Psoas muscle (tissue), 8 donors: Measurements from ENCODE around the gene UPK2. TPM values are rescaled to one million over a fixed set of nuclear protein-coding genes. Genes with fewer than 3 reads are reported as not detected.
A peak's percentile ranks its signal among the peaks of the same experiment; 100 is the strongest.
"Not testable (repeated sequence)": the region's sequence is repeated elsewhere in the genome, so short reads cannot be mapped to it uniquely, and the experiment has no call there.

ENCODE experiments used
- ATAC-seq, 4 donors: fragments of 200-7000 bp; cut with Tn5 transposase; one replicate each; pipeline ENCODE4 v1.9.1; 2020; ENCODE audit warnings: moderate library complexity in 3 of 4, mild to moderate bottlenecking in 2 of 4
- DNase-seq, 2 donors: peaks; one replicate each; pipeline ENCODE4 v3.0.0-alpha.2; 2020
- H3K27ac ChIP-seq: fragments of 200-600 bp; one replicate; pipeline ENCODE4 v1.8.0; 2022
- H3K27me3 ChIP-seq, 3 donors: fragments of 200-600 bp in 1 of 3; one replicate each; pipeline versions ENCODE4 v1.6.1 to v1.8.0; 2013 to 2022; ENCODE audit warnings: low read length in 2 of 3, mild to moderate bottlenecking in 2 of 3, moderate library complexity in 1 of 3; ENCODE audit not compliant: insufficient read depth in 3 of 3
- H3K36me3 ChIP-seq, 2 donors: fragments of 200-600 bp in 1 of 2; one replicate each; pipeline versions ENCODE4 v1.6.1 to v1.8.0; 2013 to 2022; ENCODE audit warnings: low read depth in 1 of 2, mild to moderate bottlenecking in 1 of 2, moderate library complexity in 1 of 2; ENCODE audit not compliant: insufficient read depth in 1 of 2
- H3K4me1 ChIP-seq: fragments of 200-600 bp; one replicate; pipeline ENCODE4 v1.8.0; 2022
- H3K4me3 ChIP-seq: fragments of 200-600 bp; one replicate; pipeline ENCODE4 v1.8.0; 2022; ENCODE audit warnings: mild to moderate bottlenecking
- H3K9me3 ChIP-seq: fragments of 200-600 bp; one replicate; pipeline ENCODE4 v1.8.0; 2022
- WGBS, 3 donors: extraction: QIAGEN DNeasy Blood & Tissue Kit; methylation state at CpG; one replicate each; pipeline versions ENCODE4 v1.1.6 to v1.1.7; 2013; 5-methylcytosine and 5-hydroxymethylcytosine counted together
- intact Hi-C, 2 donors: fragments of 100-400 bp; cut with DNase I; formaldehyde crosslinking; loops; one replicate each; pipeline versions ENCODE4 v1.11.0 to v1.14.2; 2022
- polyA plus RNA-seq, 3 donors: library from polyadenylated mRNA; stranded (reverse); fragments of 200-250 nt; gene quantifications; one replicate each; pipeline ENCODE4 v1.2.3, GENCODE V29; 2013
- total RNA-seq, 4 donors: library from RNA; stranded (reverse); fragmentation: NEBNext Ultra II Directional in 2 of 4; extraction: Animal tissue kit (Norgen Biotek cat#: 25700) in 2 of 4; gene quantifications; one replicate each; pipeline versions ENCODE4 v1.2.1 to v1.2.4, GENCODE V29; 2021 to 2023
- TF ChIP-seq, protein P1 (sequence below): fragments of 200-600 bp; IDR thresholded peaks from one replicate; pipeline ENCODE4 v1.8.0; 2022; ENCODE audit warnings: antibody characterized with exemption
- donor health status: healthy with polysubstance abuse.
- donor health status: DM: no; HTN: no; CAD: no; lungs with moderate emphysema.
- donor health status: Bipolar disorder and iron deficiency.
- donor health status: healthy.
- donor health status: DM: yes; HTN: yes; CAD: no.
- donor health status: DM: no; HTN: no; CAD: no.
- donor health status: DM: no; HTN: no; CAD: no.
- donor health status: DM: yes; HTN: yes; CAD: no.

The UPK2 gene
- total and polyA plus RNA-seq, 7 donors: 0.23 TPM; not detected in 6

- intact Hi-C loops: no loop called here
Observed at GRCh38 chr11:118953265-118953664, 2.8 kb upstream of the UPK2 start.

GRCh38 chr11:118953976-118954375 lies 2.1 kb upstream of the UPK2 start:
- H3K9me3 ChIP-seq, H3K27ac ChIP-seq, ATAC-seq, intact Hi-C loops, DNase-seq, H3K4me3 ChIP-seq, H3K4me1 ChIP-seq, H3K27me3 ChIP-seq, H3K36me3 ChIP-seq: not testable (repeated sequence)
- WGBS, 3 donors: 70 to 73% (median 71%) methylated on average over 6 of the region's 6 CpGs

More at GRCh38 chr11:118953265-118953664, 2.8 kb upstream of the UPK2 start:
- DNase-seq (no peak), ATAC-seq (no peak)
- 35 to 52% (median 47%) methylated on average over 6 of the region's 6 CpGs for WGBS, 3 donors
- Histone ChIP-seq H3K9me3 (no peaks in the 10 kb centered on the region), H3K4me3 (no peak overlapping the region), H3K27ac (no peak overlapping the region), H3K4me1 (no peaks in the 10 kb centered on the region), H3K27me3 (peaks cover 0 to 5% (median 3%) of the 10 kb centered on the region in 3 donors), H3K36me3 (no peaks in the 10 kb centered on the region)
- TF ChIP-seq, protein P1, sequence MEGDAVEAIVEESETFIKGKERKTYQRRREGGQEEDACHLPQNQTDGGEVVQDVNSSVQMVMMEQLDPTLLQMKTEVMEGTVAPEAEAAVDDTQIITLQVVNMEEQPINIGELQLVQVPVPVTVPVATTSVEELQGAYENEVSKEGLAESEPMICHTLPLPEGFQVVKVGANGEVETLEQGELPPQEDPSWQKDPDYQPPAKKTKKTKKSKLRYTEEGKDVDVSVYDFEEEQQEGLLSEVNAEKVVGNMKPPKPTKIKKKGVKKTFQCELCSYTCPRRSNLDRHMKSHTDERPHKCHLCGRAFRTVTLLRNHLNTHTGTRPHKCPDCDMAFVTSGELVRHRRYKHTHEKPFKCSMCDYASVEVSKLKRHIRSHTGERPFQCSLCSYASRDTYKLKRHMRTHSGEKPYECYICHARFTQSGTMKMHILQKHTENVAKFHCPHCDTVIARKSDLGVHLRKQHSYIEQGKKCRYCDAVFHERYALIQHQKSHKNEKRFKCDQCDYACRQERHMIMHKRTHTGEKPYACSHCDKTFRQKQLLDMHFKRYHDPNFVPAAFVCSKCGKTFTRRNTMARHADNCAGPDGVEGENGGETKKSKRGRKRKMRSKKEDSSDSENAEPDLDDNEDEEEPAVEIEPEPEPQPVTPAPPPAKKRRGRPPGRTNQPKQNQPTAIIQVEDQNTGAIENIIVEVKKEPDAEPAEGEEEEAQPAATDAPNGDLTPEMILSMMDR: no peak

DNA sequence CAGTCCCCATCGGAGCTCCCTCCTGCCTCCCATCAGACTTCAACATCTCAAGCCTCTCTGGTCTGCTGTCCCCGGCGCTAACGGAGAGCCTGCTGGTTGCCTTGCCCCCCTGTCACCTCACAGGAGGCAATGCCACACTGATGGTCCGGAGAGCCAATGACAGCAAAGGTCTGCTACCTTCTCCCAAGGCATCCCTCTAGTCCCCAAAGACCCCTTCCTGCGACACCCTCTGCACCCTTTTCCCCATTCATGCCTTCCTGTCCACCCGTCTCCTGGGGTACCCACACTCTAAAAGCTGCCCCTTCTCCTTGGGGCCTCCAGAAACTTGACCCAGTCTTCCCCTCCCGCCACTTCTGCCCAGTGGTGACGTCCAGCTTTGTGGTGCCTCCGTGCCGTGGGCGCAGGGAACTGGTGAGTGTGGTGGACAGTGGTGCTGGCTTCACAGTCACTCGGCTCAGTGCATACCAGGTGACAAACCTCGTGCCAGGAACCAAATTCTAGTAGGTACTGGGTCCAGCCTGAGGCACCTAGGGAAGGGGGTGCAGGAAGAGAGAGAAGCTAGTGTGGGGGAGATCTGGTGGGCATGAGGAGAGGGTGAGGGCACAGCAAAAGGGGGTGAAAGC lies 860 bp downstream of the UPK2 start:
- Histone ChIP-seq H3K4me3 (no peak overlapping the region), H3K27ac (no peak overlapping the region), H3K9me3 (no peaks in the 10 kb centered on the region), H3K27me3 (peaks cover 0 to 3% (median 0%) of the 10 kb centered on the region in 3 donors), H3K4me1 (no peaks in the 10 kb centered on the region), H3K36me3 (no peaks in the 10 kb centered on the region)
- DNase-seq (no peak), ATAC-seq (peak in 2 of 4 donors; percentile 4 to 6)
- intact Hi-C loops: loop anchor here (1.0 to 2.0 kb wide), 3 partner anchors 26 to 264 kb away; no protein-coding TSS in a partner anchor
- 49 to 57% (median 54%) methylated on average over 14 of the region's 14 CpGs for WGBS, 3 donors
- TF ChIP-seq, protein P1: no peak

DNA sequence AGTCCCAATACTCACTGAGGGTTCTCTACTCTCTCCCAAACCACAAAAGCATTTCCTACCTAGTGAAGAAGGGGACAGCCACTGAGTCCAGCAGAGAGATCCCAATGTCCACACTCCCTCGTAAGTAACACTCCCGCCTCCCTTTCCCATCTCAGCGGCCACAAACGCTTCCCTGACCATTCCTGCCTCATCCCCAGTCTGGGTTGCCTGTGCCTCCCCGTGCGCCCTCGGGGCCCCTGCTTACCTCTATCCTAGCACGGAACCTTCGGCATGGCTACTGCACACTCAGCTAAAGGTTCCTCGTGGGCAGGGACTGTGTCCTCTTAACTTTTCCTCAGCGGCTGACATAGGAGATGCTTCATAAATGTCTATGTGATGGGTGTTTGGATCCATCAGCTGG lies 1.5 kb downstream of the UPK2 start:
- intact Hi-C loops: loop anchor here (2.0 kb wide), 2 partner anchors 27 to 265 kb away; no protein-coding TSS in a partner anchor

DNA sequence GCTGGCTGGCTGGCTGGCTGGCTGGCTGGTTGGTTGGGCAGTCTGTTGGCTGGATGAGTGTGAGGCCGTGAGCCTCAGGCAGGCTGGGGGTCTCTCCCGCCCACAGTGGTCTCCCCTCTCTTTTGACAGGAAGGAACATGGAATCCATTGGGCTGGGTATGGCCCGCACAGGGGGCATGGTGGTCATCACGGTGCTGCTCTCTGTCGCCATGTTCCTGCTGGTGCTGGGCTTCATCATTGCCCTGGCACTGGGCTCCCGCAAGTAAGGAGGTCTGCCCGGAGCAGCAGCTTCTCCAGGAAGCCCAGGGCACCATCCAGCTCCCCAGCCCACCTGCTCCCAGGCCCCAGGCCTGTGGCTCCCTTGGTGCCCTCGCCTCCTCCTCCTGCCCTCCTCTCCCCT lies 1.9 kb downstream of the UPK2 start:
- H3K36me3 ChIP-seq: no peaks in the 10 kb centered on the region
- DNase-seq: no peak
- no peak overlapping the region for H3K4me3 ChIP-seq
- H3K9me3 ChIP-seq: no peaks in the 10 kb centered on the region
- H3K27ac ChIP-seq: no peak overlapping the region
- intact Hi-C loops: loop anchor here (2.0 kb wide), 3 partner anchors 27 to 267 kb away; no protein-coding TSS in a partner anchor
- TF ChIP-seq, protein P1: no peak
- H3K4me1 ChIP-seq: no peaks in the 10 kb centered on the region
- 90 to 94% (median 91%) methylated on average over 8 of the region's 8 CpGs for WGBS, 3 donors
- H3K27me3 ChIP-seq: peaks cover 0 to 3% (median 0%) of the 10 kb centered on the region in 3 donors
- no peak for ATAC-seq

More for the DNA sequence above, 1.5 kb downstream of the UPK2 start:
- ATAC-seq: no peak
- no peak for DNase-seq
- Histone ChIP-seq H3K27me3 (peaks cover 0 to 3% (median 0%) of the 10 kb centered on the region in 3 donors), H3K9me3 (no peaks in the 10 kb centered on the region), H3K4me3 (no peak overlapping the region), H3K36me3 (no peaks in the 10 kb centered on the region), H3K27ac (no peak overlapping the region), H3K4me1 (no peaks in the 10 kb centered on the region)
- 87 to 91% (median 87%) methylated on average over 11 of the region's 11 CpGs for WGBS, 3 donors
- TF ChIP-seq, protein P1: no peak
